ENCODE data around the gene CCL28.

DNA sequence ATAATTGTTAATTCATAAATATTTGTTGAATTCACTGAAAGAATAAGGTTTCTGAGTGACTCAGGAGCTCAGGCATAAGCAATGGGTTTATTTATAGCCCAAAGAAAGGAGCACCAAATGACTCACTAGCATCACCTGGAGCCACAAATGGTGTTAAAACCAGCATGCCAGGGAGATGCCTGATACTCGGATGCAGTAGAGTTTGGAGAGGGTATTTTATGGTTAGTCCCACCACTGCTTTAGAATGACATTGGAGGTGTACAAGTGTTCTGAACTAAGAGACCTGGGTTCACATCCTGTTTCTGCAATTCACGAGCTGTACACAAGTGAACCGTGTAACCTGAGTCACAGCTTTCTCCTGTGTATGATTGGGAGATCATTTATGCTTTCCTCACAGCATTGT lies 25.2 kb downstream of the CCL28 start:
- TF ChIP-seq, protein P1, sequence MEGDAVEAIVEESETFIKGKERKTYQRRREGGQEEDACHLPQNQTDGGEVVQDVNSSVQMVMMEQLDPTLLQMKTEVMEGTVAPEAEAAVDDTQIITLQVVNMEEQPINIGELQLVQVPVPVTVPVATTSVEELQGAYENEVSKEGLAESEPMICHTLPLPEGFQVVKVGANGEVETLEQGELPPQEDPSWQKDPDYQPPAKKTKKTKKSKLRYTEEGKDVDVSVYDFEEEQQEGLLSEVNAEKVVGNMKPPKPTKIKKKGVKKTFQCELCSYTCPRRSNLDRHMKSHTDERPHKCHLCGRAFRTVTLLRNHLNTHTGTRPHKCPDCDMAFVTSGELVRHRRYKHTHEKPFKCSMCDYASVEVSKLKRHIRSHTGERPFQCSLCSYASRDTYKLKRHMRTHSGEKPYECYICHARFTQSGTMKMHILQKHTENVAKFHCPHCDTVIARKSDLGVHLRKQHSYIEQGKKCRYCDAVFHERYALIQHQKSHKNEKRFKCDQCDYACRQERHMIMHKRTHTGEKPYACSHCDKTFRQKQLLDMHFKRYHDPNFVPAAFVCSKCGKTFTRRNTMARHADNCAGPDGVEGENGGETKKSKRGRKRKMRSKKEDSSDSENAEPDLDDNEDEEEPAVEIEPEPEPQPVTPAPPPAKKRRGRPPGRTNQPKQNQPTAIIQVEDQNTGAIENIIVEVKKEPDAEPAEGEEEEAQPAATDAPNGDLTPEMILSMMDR (conservative IDR thresholded peaks at IDR 0.05), result no peak
- no peak for TF ChIP-seq EZH2 (IDR thresholded peaks at IDR 0.05; ENCODE audit: low read depth)
